ENCODE measurements around the gene SERGEF. TPM values are rescaled to one million over a fixed set of nuclear protein-coding genes. Genes with fewer than 3 reads are reported as not detected.

The SERGEF gene
- total and polyA plus RNA-seq, 2 of the 13 experiments (the other 11 are each of a cell fraction or from before 2014, with no cell fraction given), result 54.5 to 114 TPM

GRCh38 chr11:17861036-17861755 lies 151.7 kb downstream of the SERGEF start:
- no peak overlapping the region for H3K4me2 ChIP-seq (ENCODE audit: low read depth, low read length)
- peaks cover 4% of the 10 kb centered on the region for H4K20me1 ChIP-seq (ENCODE audit: insufficient read depth, low read length)
- H3K79me2 ChIP-seq (ENCODE audit: insufficient read depth, low read length), result no peaks in the 10 kb centered on the region
- no peak overlapping the region for H3K4me3 ChIP-seq (replicated peaks in 1 of 3; ENCODE audit: insufficient read depth in 1 of 3, low read depth in 2 of 3, low read length in 3 of 3)
- FAIRE-seq (no peak), DNase-seq (ENCODE audit: low spot score) (no peak), ATAC-seq (no peak)
- intact Hi-C loops (cut with micrococcal nuclease; ENCODE audit: unreplicated experiment) (no loop called here), in situ Hi-C loops (cut with HindIII; ENCODE audit: extremely low pct_ligation_motif_present, low pct_unique_long_range_greater_than_20kb) (no loop called here)
- TF ChIP-seq EZH2 (conservative IDR thresholded peaks at IDR 0.05; ENCODE audit: low read depth, low read length) (no peak), HOXA3 (CRISPR knock-in tag; IDR thresholded peaks at IDR 0.05) (no peak), LRRFIP1 (CRISPR knock-in tag; conservative IDR thresholded peaks at IDR 0.05) (no peak), MEF2D (CRISPR knock-in tag; IDR thresholded peaks at IDR 0.05) (no peak), NRL (CRISPR knock-in tag; IDR thresholded peaks at IDR 0.05; ENCODE audit: borderline replicate concordance) (no peak)
- no peak overlapping the region for H3K27ac ChIP-seq (ENCODE audit: extremely low read length, insufficient read depth, low read length)
- CTCF ChIA-PET (ENCODE audit: low intra/inter-chr PET ratio, low total read pairs), result no interaction called here
- H3K9me3 ChIP-seq (ENCODE audit: low read length), result no peaks in the 10 kb centered on the region
- BruUV-seq (replicated peaks), result no TSS peak
- 95% methylated on average over 5 of the region's 5 CpGs for WGBS (ENCODE audit: low lambda C conversion rate)
- no peak overlapping the region for H2AFZ ChIP-seq (ENCODE audit: low read length)
- H3K4me1 ChIP-seq (ENCODE audit: insufficient read depth, low read length), result no peaks in the 10 kb centered on the region
- no peaks in the 10 kb centered on the region for H3K27me3 ChIP-seq (ENCODE audit: control insufficient read depth in 1 of 2, insufficient read depth in 2 of 2, low read length in 2 of 2)
- H3K9ac ChIP-seq (ENCODE audit: insufficient read depth, low read depth, low read length), result no peak overlapping the region
- peaks cover 9 to 35% of the 10 kb centered on the region in 2 experiments; a peak in 4 of 5 replicates for H3K36me3 ChIP-seq (replicated peaks in 1 of 2; ENCODE audit: control insufficient read depth in 1 of 2, insufficient read depth in 2 of 2, low read length in 2 of 2)
- POLR2A ChIA-PET, result no interaction called here

- intact Hi-C loops (cut with micrococcal nuclease; ENCODE audit: unreplicated experiment) (no loop called here), in situ Hi-C loops (cut with HindIII; ENCODE audit: extremely low pct_ligation_motif_present, low pct_unique_long_range_greater_than_20kb) (no loop called here)
- ChIA-PET CTCF (ENCODE audit: low intra/inter-chr PET ratio, low total read pairs) (no interaction called here), POLR2A (no interaction called here)
- ATAC-seq (no peak), DNase-seq (ENCODE audit: low spot score) (no peak), FAIRE-seq (no peak)
- H3K4me1 ChIP-seq (ENCODE audit: insufficient read depth, low read length), result no peaks in the 10 kb centered on the region
- TF ChIP-seq ATF3 (CRISPR knock-in tag; IDR thresholded peaks at IDR 0.05) (no peak), ZSCAN9 (CRISPR knock-in tag; IDR thresholded peaks at IDR 0.05; ENCODE audit: borderline replicate concordance) (no peak), ZHX1 (CRISPR knock-in tag; IDR thresholded peaks at IDR 0.05; ENCODE audit: low read depth) (no peak), SMYD3 (CRISPR knock-in tag; IDR thresholded peaks at IDR 0.05) (no peak)
- peaks cover 4% of the 10 kb centered on the region for H4K20me1 ChIP-seq (ENCODE audit: insufficient read depth, low read length)
- no peak overlapping the region for H3K4me3 ChIP-seq (replicated peaks in 1 of 3; ENCODE audit: insufficient read depth in 1 of 3, low read depth in 2 of 3, low read length in 3 of 3)
- peaks cover 9 to 35% of the 10 kb centered on the region in 2 experiments; a peak in 4 of 5 replicates for H3K36me3 ChIP-seq (replicated peaks in 1 of 2; ENCODE audit: control insufficient read depth in 1 of 2, insufficient read depth in 2 of 2, low read length in 2 of 2)
- H2AFZ ChIP-seq (ENCODE audit: low read length), result no peak overlapping the region
- BruUV-seq (replicated peaks), result no TSS peak
- WGBS (ENCODE audit: low lambda C conversion rate), result 96% methylated on average over 2 of the region's 2 CpGs
- no peaks in the 10 kb centered on the region for H3K9me3 ChIP-seq (ENCODE audit: low read length)
- no peaks in the 10 kb centered on the region for H3K79me2 ChIP-seq (ENCODE audit: insufficient read depth, low read length)
- no peak overlapping the region for H3K4me2 ChIP-seq (ENCODE audit: low read depth, low read length)
- no peaks in the 10 kb centered on the region for H3K27me3 ChIP-seq (ENCODE audit: control insufficient read depth in 1 of 2, insufficient read depth in 2 of 2, low read length in 2 of 2)
- no peak overlapping the region for H3K27ac ChIP-seq (ENCODE audit: extremely low read length, insufficient read depth, low read length)
- H3K9ac ChIP-seq (ENCODE audit: insufficient read depth, low read depth, low read length), result no peak overlapping the region
Measured at GRCh38 chr11:17859552-17859951, 153.3 kb downstream of the SERGEF start.
